ACC112 (cell line): ENCODE results near the gene PIK3R4.

Experiments used
- H2AFZ ChIP-seq: fragments of 200-600 bp; sonication (generic); one replicate; pipeline ENCODE4 v1.6.0; 2017; ENCODE audit warnings: antibody characterized with exemption, low read length; ENCODE audit not compliant: unreplicated experiment
- H3K27ac ChIP-seq: fragments of 200-600 bp; sonication (generic); 2 replicates; pipeline ENCODE4 v1.5.1; 2014; ENCODE audit warnings: low read depth, mild to moderate bottlenecking, antibody characterized with exemption, low read length, moderate library complexity
- H3K27me3 ChIP-seq: fragments of 200-600 bp; sonication (generic); 2 replicates; pipeline ENCODE4 v1.6.1; 2014; ENCODE audit warnings: mild to moderate bottlenecking, antibody characterized with exemption, low read length, moderate library complexity, mixed read lengths; ENCODE audit not compliant: insufficient read depth
- H3K36me3 ChIP-seq: fragments of 200-600 bp; sonication (generic); 2 replicates; pipeline ENCODE4 v1.6.1; 2016; ENCODE audit warnings: mild to moderate bottlenecking, antibody characterized with exemption, low read length, moderate library complexity, mixed read lengths; ENCODE audit not compliant: insufficient read depth
- H3K4me1 ChIP-seq: fragments of 200-600 bp; sonication (generic); one replicate; pipeline ENCODE4 v1.6.1; 2016; ENCODE audit warnings: low read length, mixed read lengths; ENCODE audit not compliant: insufficient read depth, unreplicated experiment, control insufficient read depth
- H3K4me3 ChIP-seq: fragments of 200-600 bp; sonication (generic); 2 replicates; pipeline ENCODE4 v1.5.1; 2014; ENCODE audit warnings: mild to moderate bottlenecking, low read depth, low read length
- H3K79me2 ChIP-seq: fragments of 200-600 bp; sonication (generic); one replicate; pipeline ENCODE4 v1.6.0; 2016; ENCODE audit warnings: low read length; ENCODE audit not compliant: control insufficient read depth, unreplicated experiment, insufficient read depth

The PIK3R4 gene

DNA sequence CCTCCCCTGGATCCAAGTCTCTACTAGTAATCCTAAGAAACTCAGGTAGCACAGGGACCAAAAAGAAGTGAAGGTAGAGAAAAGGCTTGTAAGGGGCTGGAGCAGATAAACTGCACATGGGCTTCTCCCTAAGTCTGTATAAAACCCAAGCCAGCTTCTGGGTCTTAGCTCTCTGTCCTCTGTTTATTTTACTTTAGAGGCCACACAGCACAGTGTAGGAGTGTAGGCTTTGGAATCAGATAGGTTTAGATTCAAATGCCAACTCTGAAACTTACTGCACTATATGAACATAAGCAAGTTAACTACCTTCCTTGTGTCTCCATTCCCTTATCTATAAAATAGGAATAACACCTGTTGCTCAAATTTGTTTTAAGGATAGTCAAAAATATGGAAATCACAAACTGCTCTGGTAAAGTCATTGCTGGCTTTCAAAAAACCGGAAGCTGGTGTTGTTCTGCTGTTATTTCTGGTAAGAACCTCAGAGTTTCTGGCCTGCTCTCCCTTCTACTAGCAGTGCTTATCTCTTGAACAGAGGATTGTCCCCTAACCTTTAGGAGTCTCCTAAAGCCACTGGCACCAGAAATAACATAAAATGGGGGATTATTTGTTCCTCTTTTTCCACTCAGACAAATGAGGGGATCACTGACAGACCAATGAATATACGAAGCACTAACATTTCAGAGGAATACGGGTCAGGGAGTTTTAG lies 33.8 kb downstream of the PIK3R4 start:
- H2AFZ ChIP-seq: no peak overlapping the region
- no peak overlapping the region for H3K4me3 ChIP-seq

GRCh38 chr3:130711565-130712324 lies 34.9 kb downstream of the PIK3R4 start:
- H3K79me2 ChIP-seq: no peaks in the 10 kb centered on the region
- no peak overlapping the region for H3K4me3 ChIP-seq
- no peaks in the 10 kb centered on the region for H3K4me1 ChIP-seq
- no peaks in the 10 kb centered on the region for H3K27me3 ChIP-seq
- H3K36me3 ChIP-seq: peaks cover 14% of the 10 kb centered on the region
- no peak overlapping the region for H3K27ac ChIP-seq
- H2AFZ ChIP-seq: no peak overlapping the region

More for the DNA sequence above, 33.8 kb downstream of the PIK3R4 start:
- Histone ChIP-seq H3K4me1 (no peaks in the 10 kb centered on the region), H3K27ac (no peak overlapping the region), H3K27me3 (no peaks in the 10 kb centered on the region), H3K79me2 (no peaks in the 10 kb centered on the region), H3K36me3 (peaks cover 17% of the 10 kb centered on the region)

DNA sequence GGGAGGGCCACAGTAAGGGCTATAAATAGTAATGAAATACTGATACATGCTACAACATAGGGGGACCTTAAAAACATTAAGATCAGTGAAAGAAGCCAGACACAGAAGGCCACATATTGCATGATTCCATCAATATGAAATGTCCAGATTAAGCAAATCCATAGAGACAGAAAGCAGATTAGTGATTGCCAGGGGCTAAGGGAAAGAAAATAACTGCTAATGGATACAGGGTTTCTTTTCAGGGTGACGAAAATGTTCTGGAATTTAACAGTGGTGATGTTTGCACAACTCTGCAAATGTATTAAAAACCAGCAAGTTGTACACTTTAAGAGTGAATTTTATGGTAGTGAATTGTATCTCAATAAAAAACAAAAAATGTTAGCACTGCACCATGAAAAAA lies 37.0 kb downstream of the PIK3R4 start:
- no peak overlapping the region for H3K4me3 ChIP-seq
- H3K27me3 ChIP-seq: no peaks in the 10 kb centered on the region
- no peak overlapping the region for H2AFZ ChIP-seq
- no peaks in the 10 kb centered on the region for H3K4me1 ChIP-seq
- H3K36me3 ChIP-seq: peaks cover 12% of the 10 kb centered on the region
- no peaks in the 10 kb centered on the region for H3K79me2 ChIP-seq
- H3K27ac ChIP-seq: no peak overlapping the region

GRCh38 chr3:130707902-130708601 lies 38.6 kb downstream of the PIK3R4 start:
- peaks cover 21% of the 10 kb centered on the region for H3K36me3 ChIP-seq
- no peaks in the 10 kb centered on the region for H3K79me2 ChIP-seq
- H3K27ac ChIP-seq: no peak overlapping the region
- H3K27me3 ChIP-seq: no peaks in the 10 kb centered on the region
- no peak overlapping the region for H3K4me3 ChIP-seq
- no peaks in the 10 kb centered on the region for H3K4me1 ChIP-seq
- H2AFZ ChIP-seq: no peak overlapping the region

DNA sequence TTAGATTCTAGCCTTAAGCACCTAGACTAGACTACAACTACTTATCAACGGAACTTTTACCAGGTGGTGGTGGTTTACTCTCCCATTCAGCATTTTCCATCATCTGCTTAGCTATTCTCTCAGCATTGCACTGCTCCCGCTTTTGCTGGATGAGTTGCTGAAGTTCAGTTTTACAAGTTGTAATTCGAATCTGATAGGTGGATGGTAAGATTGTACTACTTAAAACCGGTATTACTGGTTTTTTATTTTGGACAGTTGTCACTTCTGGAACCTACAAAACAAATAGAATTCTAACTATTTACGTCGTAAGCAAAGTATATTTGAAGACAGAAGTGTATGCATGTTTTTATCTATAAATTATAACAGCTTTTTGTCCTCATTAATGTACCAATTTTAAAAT lies 41.1 kb downstream of the PIK3R4 start:
- Histone ChIP-seq H3K4me1 (no peaks in the 10 kb centered on the region), H3K27ac (no peak overlapping the region), H3K36me3 (peaks cover 25% of the 10 kb centered on the region), H3K79me2 (no peaks in the 10 kb centered on the region), H2AFZ (no peak overlapping the region), H3K4me3 (no peak overlapping the region), H3K27me3 (no peaks in the 10 kb centered on the region)

- no peak overlapping the region for H3K4me3 ChIP-seq
- no peaks in the 10 kb centered on the region for H3K79me2 ChIP-seq
- H3K27me3 ChIP-seq: no peaks in the 10 kb centered on the region
- H3K36me3 ChIP-seq: peaks cover 32% of the 10 kb centered on the region
- no peaks in the 10 kb centered on the region for H3K4me1 ChIP-seq
- no peak overlapping the region for H3K27ac ChIP-seq
- H2AFZ ChIP-seq: no peak overlapping the region
Measured at GRCh38 chr3:130702985-130703384, 43.6 kb downstream of the PIK3R4 start.

GRCh38 chr3:130700541-130700940 lies 46.1 kb downstream of the PIK3R4 start:
- Histone ChIP-seq H3K36me3 (peaks cover 23% of the 10 kb centered on the region), H3K79me2 (no peaks in the 10 kb centered on the region), H3K27ac (no peak overlapping the region), H3K27me3 (no peaks in the 10 kb centered on the region), H2AFZ (no peak overlapping the region), H3K4me3 (no peak overlapping the region), H3K4me1 (no peaks in the 10 kb centered on the region)

GRCh38 chr3:130699765-130700164 lies 46.9 kb downstream of the PIK3R4 start:
- peaks cover 23% of the 10 kb centered on the region for H3K36me3 ChIP-seq
- no peak overlapping the region for H2AFZ ChIP-seq
- no peaks in the 10 kb centered on the region for H3K79me2 ChIP-seq
- no peaks in the 10 kb centered on the region for H3K27me3 ChIP-seq
- no peaks in the 10 kb centered on the region for H3K4me1 ChIP-seq
- H3K4me3 ChIP-seq: no peak overlapping the region
- no peak overlapping the region for H3K27ac ChIP-seq

GRCh38 chr3:130693314-130693713 lies 53.3 kb downstream of the PIK3R4 start:
- H3K79me2 ChIP-seq: no peaks in the 10 kb centered on the region
- no peak overlapping the region for H2AFZ ChIP-seq
- no peaks in the 10 kb centered on the region for H3K27me3 ChIP-seq
- no peak overlapping the region for H3K4me3 ChIP-seq
- H3K27ac ChIP-seq: no peak overlapping the region
- H3K36me3 ChIP-seq: peaks cover 5% of the 10 kb centered on the region; the same call in 1 of the 2 replicates
- H3K4me1 ChIP-seq: peaks cover 9% of the 10 kb centered on the region

- H3K36me3 ChIP-seq: no peaks in the 10 kb centered on the region; the same call in 1 of the 2 replicates
- H2AFZ ChIP-seq: no peak overlapping the region
- peaks cover 9% of the 10 kb centered on the region for H3K4me1 ChIP-seq
- H3K27me3 ChIP-seq: no peaks in the 10 kb centered on the region
- H3K79me2 ChIP-seq: no peaks in the 10 kb centered on the region
- H3K4me3 ChIP-seq: no peak overlapping the region
- H3K27ac ChIP-seq: no peak overlapping the region
Measured at GRCh38 chr3:130692455-130692854, 54.2 kb downstream of the PIK3R4 start.
